Measurements from ENCODE around the gene ZNF660.

Gene ZNF660

GRCh38 chr3:44628716-44629115, 44.0 kb downstream of the ZNF660 start:
- no peak for DNase-seq (ENCODE audit: low read depth in 1 of 2, low spot score in 1 of 2)

GRCh38 chr3:44632193-44632592, 47.4 kb downstream of the ZNF660 start:
- no peak for DNase-seq (ENCODE audit: low read depth in 1 of 2, low spot score in 1 of 2)

- no peak for DNase-seq (ENCODE audit: low read depth in 1 of 2, low spot score in 1 of 2)
These were observed 57.6 kb downstream of the ZNF660 start for GRCh38 chr3:44642337-44642736.

GRCh38 chr3:44643024-44643423, 58.3 kb downstream of the ZNF660 start:
- no peak for DNase-seq (ENCODE audit: low read depth in 1 of 2, low spot score in 1 of 2)

- DNase-seq (ENCODE audit: low read depth in 1 of 2, low spot score in 1 of 2) = no peak
These were observed 63.0 kb downstream of the ZNF660 start for GRCh38 chr3:44647771-44648170.

- DNase-seq (ENCODE audit: low read depth in 1 of 2, low spot score in 1 of 2) = peak in 1 of 2 donors; percentile 18
These were observed 63.9 kb downstream of the ZNF660 start, which contains the start of gene ZNF35 for GRCh38 chr3:44648564-44649229. ZNF35 (plus strand) TSS chr3:44648732; CDS start chr3:44651068, 2,336 bp downstream.
